Effector memory CD8-positive, alpha-beta T cell (primary cell): ENCODE measurements around the gene PCARE.

ENCODE experiments used
- ATAC-seq: fragments of 150-1000 bp; cut with Tn5 transposase; replicated peaks from 2 replicates; pipeline ENCODE4 v1.10.0; 2021; ENCODE audit warnings: mild to moderate bottlenecking, moderate library complexity
- DNase-seq, 3 experiments: peaks; one replicate each; pipeline ENCODE4 v3.0.0; 2021
- H3K27ac Mint-ChIP-seq, 2 donors: one replicate each; pipeline ENCODE4 v1.8.0; 2022; ENCODE audit warnings: mild to moderate bottlenecking in 2 of 2, mixed read lengths in 2 of 2, moderate library complexity in 2 of 2
- H3K27me3 Mint-ChIP-seq, 2 donors: one replicate each; pipeline ENCODE4 v1.8.0; 2022; ENCODE audit warnings: mixed read lengths in 2 of 2
- H3K36me3 Mint-ChIP-seq: one replicate; pipeline ENCODE4 v1.8.0; 2022; ENCODE audit warnings: mild to moderate bottlenecking, moderate library complexity, mixed read lengths; ENCODE audit not compliant: insufficient read depth
- H3K4me1 Mint-ChIP-seq, 2 donors: one replicate each; pipeline ENCODE4 v1.8.0; 2022; ENCODE audit warnings: low read depth in 2 of 2, mixed read lengths in 2 of 2
- H3K4me3 Mint-ChIP-seq, 2 donors: one replicate each; pipeline ENCODE4 v1.8.0; 2022; ENCODE audit warnings: mild to moderate bottlenecking in 2 of 2, mixed read lengths in 2 of 2, moderate library complexity in 2 of 2
- H3K9me3 Mint-ChIP-seq, 2 donors: one replicate each; pipeline ENCODE4 v1.8.0; 2022; ENCODE audit warnings: mixed read lengths in 2 of 2

Gene PCARE

DNA sequence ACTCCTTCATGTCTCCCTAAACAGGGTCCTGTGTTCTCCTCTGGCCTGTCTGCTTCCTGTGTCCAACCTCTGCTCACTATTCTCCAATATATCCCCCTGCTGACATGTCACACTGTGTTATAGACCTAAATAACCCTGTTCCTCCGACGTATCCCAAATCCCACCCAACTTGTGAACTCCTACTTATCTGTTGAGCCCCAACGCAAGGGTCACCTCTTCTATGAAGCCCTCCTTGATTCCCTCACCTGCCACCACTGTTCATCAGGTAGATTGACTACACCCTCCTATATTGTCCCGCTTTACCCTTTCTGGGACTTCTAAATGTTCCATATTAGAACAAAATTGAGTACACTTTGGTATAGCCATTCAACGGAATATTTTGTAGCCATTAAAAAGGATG is 42.1 kb downstream of the PCARE start:
- Mint-ChIP-seq H3K4me1 (peaks cover 28 to 34% of the 10 kb centered on the region in 2 donors), H3K9me3 (no peaks in the 10 kb centered on the region), H3K4me3 (no peak overlapping the region)

DNA sequence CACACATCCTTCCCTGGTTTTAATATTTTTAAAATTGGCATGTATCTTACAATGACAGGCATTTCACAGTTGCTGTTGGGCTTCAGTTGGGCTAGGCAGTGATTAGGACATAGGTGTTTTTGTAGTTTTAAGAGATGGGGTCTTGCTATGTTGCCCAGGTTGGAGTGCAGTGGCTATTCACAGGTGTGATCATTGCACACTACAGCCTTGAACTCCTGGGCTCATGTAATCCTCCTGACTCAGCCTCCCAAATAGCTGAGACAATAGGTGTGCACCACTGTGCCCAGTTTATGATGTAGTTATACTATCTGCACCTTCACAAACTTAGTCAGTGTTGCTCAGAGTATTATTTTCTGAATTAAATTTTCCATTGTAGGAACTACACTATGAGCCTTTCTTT is 43.3 kb downstream of the PCARE start:
- DNase-seq: no peak
- no peaks in the 10 kb centered on the region for H3K9me3 Mint-ChIP-seq
- no peak for ATAC-seq
- peak overlapping the region in 1 of 2 donors; percentile 67 for H3K27ac Mint-ChIP-seq
- H3K4me3 Mint-ChIP-seq: no peak overlapping the region
- H3K27me3 Mint-ChIP-seq: no peaks in the 10 kb centered on the region
- peaks cover 18% of the 10 kb centered on the region for H3K36me3 Mint-ChIP-seq
- H3K4me1 Mint-ChIP-seq: peaks cover 26 to 28% of the 10 kb centered on the region in 2 donors

More for the DNA sequence above, 42.1 kb downstream of the PCARE start:
- ATAC-seq (no peak), DNase-seq (no peak)
- Mint-ChIP-seq H3K27ac (peak overlapping the region in 1 of 2 donors; percentile 92), H3K36me3 (peaks cover 22% of the 10 kb centered on the region), H3K27me3 (no peaks in the 10 kb centered on the region)

DNA sequence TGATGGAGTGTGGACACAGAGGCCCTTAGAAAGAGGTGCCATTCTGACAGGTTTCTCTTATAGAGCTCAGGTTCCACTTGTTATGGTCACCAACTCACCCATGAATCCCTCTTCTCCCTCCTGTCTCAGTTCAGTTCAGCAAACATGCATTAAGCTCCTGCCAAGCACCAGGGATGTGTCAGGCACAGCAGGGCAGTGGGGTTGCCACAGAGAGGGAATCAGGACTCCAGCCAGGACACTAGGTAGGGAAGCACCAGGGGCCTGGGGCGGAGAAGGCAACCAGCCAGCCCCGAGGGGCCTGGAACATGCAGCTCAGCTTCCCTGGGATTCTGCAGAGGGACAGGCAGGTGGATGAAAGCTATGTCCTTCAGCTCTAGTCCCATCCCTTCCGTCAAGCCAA is 48.6 kb downstream of the PCARE start:
- peaks cover 10% of the 10 kb centered on the region for H3K36me3 Mint-ChIP-seq
- DNase-seq (no peak), ATAC-seq (no peak)
- H3K4me3 Mint-ChIP-seq: no peak overlapping the region
- H3K9me3 Mint-ChIP-seq: no peaks in the 10 kb centered on the region
- peak overlapping the region in 1 of 2 donors; percentile 77 for H3K27ac Mint-ChIP-seq
- peaks cover 8 to 9% of the 10 kb centered on the region in 2 donors for H3K4me1 Mint-ChIP-seq
- no peaks in the 10 kb centered on the region for H3K27me3 Mint-ChIP-seq

DNA sequence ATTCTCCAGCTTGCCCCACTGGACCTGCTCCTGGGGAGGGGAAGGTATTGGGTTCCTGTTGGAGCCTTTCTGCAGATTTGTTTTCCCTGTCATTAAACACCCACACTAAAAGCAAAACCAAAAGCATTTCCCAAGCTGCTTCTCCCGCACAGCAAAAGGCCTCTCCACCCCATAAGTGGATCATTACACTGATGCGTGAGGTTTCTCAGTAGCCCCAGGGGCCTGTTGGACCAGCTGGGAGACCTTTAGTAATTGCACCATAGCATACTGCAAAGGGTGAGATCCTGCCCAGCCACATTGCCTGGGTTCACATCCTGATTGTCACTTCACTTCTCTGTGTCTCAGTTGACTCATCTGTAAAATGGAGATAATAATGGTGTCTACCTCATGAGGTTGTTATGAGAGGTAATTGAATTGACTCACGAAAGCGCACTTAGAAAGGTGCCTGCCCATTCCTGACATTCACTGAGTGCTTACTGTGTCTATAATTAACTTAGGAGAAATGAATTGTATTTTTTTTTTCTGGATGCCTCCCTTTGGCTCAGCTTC is 49.4 kb downstream of the PCARE start:
- Mint-ChIP-seq H3K27me3 (no peaks in the 10 kb centered on the region), H3K9me3 (no peaks in the 10 kb centered on the region), H3K36me3 (peaks cover 10% of the 10 kb centered on the region), H3K4me1 (peaks cover 12 to 15% of the 10 kb centered on the region in 2 donors), H3K27ac (peak overlapping the region in 1 of 2 donors; percentile 26), H3K4me3 (no peak overlapping the region)
- ATAC-seq (no peak), DNase-seq (no peak)

DNA sequence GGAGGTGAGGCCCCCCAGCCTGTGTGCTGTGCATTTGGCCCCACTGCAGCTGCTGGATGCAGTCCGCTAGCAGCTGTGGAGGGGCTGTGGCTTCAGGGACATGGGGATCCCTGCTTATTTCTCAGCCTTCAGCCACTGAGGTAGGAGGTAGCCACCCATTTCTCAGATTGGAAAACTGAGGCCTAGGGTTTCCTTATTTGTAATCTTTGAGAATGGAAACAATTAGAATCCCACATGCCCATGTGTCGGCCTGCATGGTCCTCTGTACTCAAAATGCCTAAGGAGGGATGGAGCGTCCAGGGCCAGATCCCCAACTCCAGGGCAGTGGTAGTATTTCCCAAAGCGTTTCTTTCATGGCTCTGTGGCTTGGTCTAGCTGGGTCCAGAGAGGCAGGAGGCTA is 51.1 kb downstream of the PCARE start:
- Mint-ChIP-seq H3K9me3 (no peaks in the 10 kb centered on the region), H3K27me3 (no peaks in the 10 kb centered on the region), H3K4me3 (no peak overlapping the region), H3K4me1 (peaks cover 18 to 23% of the 10 kb centered on the region in 2 donors), H3K36me3 (peaks cover 5% of the 10 kb centered on the region), H3K27ac (peak overlapping the region in 1 of 2 donors; percentile 11)
- ATAC-seq (no peak), DNase-seq (no peak)

DNA sequence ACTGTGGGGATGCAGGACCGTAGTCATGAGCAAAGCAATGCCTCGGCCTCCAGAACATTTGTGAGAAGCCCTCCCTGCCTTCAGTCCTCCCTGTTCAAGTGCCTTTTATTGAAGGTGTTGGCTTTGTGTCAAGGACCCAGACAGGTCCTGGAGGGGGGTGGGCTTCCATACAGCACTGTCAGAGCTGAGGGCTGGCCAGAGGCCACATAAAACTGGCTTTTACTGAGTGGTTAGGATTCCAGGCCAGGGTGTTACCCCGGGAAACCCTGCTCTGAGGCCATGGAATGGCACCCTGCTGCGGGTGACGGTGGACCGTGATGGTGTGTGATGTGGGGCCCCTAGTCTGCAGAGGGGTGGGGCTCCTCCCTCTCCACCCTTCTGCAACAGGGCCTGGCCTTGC is 51.6 kb downstream of the PCARE start:
- H3K27me3 Mint-ChIP-seq: no peaks in the 10 kb centered on the region
- H3K9me3 Mint-ChIP-seq: no peaks in the 10 kb centered on the region
- peaks cover 21 to 28% of the 10 kb centered on the region in 2 donors for H3K4me1 Mint-ChIP-seq
- ATAC-seq (no peak), DNase-seq (no peak)
- H3K27ac Mint-ChIP-seq: no peak overlapping the region
- no peak overlapping the region for H3K4me3 Mint-ChIP-seq
- H3K36me3 Mint-ChIP-seq: peaks cover under 1% of the 10 kb centered on the region

DNA sequence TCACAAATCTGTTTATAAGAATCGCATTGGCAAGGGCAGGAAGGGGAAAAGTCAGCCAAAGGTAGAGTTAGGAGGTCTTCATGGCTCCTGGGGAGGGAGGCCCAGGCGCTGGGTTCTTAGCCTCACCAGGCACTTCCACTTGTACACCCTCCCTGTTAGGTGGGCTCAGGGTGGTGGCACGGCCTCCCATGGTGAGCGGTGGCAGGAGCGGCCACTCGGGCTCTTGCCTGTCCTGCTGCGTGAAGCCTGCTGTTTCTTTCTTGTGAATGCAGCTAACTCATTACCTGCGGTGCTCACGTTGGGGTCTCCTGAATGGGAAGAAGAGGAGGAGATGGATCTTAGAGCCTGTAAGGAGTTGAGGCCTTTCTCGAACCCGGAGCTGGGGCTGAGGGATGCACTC is 52.4 kb downstream of the PCARE start:
- no peak overlapping the region for H3K4me3 Mint-ChIP-seq
- DNase-seq (no peak), ATAC-seq (no peak)
- no peaks in the 10 kb centered on the region for H3K9me3 Mint-ChIP-seq
- peak overlapping the region; percentile 67 to 100 for H3K27ac Mint-ChIP-seq
- H3K36me3 Mint-ChIP-seq: no peaks in the 10 kb centered on the region
- H3K4me1 Mint-ChIP-seq: peaks cover 26 to 31% of the 10 kb centered on the region in 2 donors
- no peaks in the 10 kb centered on the region for H3K27me3 Mint-ChIP-seq

DNA sequence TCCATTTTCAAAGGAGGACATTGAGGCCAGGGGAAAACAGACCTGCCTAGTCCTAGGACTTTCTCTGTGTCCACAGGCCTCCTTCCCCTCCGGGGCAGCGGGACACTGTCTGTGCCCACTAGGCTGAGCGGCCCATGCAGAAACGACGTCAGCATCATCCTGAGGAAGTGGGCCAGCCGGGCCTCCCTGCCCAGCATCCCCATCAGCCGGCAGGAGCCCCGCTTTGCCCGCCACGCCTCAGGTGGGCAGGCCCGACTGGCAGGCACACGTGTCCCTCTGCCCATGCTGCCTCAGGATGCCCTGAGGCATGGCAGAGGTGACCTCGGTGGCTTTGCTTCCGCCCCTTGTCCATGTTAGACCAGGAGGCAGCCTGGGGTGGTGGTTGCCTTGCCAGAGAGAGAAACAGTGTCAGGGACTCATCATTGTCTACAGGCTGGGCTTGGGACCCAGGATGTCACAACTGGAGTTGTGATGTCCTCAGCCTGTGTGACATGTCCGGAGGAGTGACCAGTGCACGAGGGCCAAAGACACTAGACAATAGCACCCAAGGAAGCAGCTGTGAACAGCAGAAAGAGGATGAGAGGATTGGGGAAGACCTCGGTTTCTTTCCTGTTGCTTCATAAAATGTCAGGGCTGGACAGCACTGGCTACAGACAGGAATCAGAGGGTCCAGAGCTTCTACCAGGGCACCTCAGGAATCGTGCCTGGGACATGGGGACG is 56.4 kb downstream of the PCARE start:
- Mint-ChIP-seq H3K9me3 (no peaks in the 10 kb centered on the region), H3K27me3 (no peaks in the 10 kb centered on the region), H3K36me3 (peaks cover 15% of the 10 kb centered on the region), H3K4me3 (no peak overlapping the region), H3K27ac (peak overlapping the region; percentile 99 to 100), H3K4me1 (peaks cover 61 to 72% of the 10 kb centered on the region in 2 donors)
- DNase-seq (no peak), ATAC-seq (no peak)

DNA sequence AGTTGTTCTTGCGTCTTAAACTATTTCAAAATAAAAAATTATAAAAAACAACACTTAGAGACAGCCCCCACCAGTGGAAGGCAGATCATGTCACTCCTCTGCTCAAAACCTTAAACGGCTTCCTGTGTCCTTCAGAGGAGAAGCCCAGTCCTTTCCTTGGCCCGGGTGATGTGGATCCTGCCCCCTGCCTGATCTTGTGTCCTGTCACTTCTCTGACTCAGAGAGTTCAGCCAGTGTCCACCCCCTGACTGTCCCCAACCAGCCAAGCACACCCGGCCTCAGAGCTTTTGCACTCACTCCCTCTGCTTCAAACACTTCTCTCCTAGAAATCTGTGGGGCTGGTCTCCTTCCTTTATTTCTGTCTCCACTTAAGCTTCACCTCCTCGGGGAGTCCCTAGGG is 57.8 kb downstream of the PCARE start:
- Mint-ChIP-seq H3K27ac (peak overlapping the region; percentile 99 to 100), H3K27me3 (no peaks in the 10 kb centered on the region), H3K4me1 (peaks cover 67 to 78% of the 10 kb centered on the region in 2 donors), H3K9me3 (no peaks in the 10 kb centered on the region), H3K4me3 (peak overlapping the region; percentile 81 to 93), H3K36me3 (peaks cover 25% of the 10 kb centered on the region)
- DNase-seq (no peak), ATAC-seq (no peak)

DNA sequence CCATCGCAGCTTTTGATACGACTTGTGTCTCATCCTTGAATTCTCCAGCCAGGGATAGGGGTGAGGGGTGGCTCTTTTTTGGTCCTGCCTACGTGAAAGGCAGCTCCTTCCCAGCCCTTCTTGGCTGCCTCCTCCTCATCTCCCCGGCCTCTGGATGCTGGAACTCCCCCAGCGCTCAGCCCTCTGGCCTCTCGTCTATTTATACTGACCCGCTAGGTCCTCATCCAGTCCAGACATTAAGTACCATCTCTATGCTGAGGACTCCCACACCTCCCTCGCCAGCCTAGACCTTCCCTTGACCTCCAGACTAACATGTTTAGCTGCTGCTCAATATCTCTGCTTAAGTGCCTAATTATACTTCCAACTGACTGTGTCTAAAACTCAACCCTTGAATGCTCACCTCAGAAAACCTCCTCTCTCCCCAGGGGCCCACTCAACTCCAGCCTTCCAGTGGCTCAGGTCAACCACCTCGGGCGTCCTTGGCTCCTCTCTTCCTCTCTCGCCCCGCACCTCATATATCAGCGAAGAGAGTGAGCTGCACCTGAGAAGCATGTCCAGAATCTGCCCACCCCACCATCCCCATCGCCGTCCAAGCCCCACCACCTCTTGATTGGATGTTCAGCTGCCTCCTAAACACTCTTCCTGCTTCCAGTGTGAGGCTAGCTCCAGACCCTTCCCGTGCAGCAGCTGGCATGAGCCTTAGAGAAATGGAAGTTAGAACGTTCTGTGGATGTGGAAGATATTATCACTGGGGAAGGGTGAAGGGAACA is 58.4 kb downstream of the PCARE start:
- Mint-ChIP-seq H3K9me3 (no peaks in the 10 kb centered on the region), H3K27me3 (no peaks in the 10 kb centered on the region), H3K4me1 (peaks cover 71 to 80% of the 10 kb centered on the region in 2 donors), H3K4me3 (peak overlapping the region; percentile 81 to 93), H3K36me3 (peaks cover 31% of the 10 kb centered on the region), H3K27ac (peak overlapping the region; percentile 99 to 100)
- DNase-seq: no peak
- ATAC-seq: no peak

DNA sequence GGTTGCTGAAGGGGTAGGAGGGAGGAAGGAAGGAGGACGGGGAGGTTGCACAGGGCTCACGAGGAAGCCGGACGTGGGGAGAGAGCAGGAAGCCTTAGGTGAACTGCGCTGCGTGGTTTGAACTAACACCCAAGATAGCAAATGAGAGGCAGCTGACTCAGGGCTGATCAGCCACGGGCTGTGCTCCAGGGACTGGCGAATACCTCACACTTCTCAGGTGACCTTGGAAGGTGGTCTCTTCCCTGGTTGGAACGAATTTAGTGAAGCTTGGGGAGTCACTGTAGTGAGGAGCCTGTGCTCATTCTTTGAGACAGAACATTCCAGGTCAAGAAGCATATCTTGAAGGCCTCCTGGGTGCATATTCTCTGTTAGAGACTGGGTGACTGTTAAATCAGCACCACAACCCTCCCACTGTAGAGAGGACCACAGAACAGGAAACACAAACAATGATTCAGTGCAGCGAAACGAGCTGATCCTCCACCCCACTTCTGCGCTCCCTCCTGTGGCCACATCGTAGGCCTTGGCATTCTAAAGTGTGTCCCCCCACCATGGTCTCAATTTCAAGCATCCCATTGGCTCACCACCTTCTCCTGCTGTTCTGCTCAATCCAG is 59.4 kb downstream of the PCARE start:
- Mint-ChIP-seq H3K36me3 (peaks cover 36% of the 10 kb centered on the region), H3K4me3 (peak overlapping the region; percentile 81 to 93), H3K27ac (peak overlapping the region; percentile 99 to 100), H3K27me3 (no peaks in the 10 kb centered on the region), H3K9me3 (no peaks in the 10 kb centered on the region), H3K4me1 (peaks cover 74 to 83% of the 10 kb centered on the region in 2 donors)
- DNase-seq (peak; percentile 68 to 80 (median 73)), ATAC-seq (peak; percentile 52)

DNA sequence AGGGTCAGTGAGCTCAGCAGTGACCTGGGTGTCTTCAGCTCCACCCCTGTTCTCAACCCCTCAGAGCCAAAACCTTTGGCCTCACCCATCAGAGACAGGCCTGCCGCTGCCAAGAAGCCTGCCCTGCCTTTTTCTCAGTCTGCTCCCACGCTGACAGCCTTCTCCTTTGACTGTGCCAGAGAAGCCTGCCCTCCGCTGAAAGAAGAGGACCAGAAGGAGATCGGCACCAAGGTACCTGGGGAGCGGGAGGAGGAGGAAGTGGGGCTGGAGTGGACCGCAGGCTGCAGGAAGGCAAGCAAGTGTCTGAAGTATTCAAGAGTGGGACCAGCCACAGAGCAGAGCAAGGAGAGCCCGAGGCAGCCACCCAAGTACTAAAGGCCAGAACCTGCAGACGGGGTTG is 60.0 kb downstream of the PCARE start:
- no peaks in the 10 kb centered on the region for H3K27me3 Mint-ChIP-seq
- peaks cover 40% of the 10 kb centered on the region for H3K36me3 Mint-ChIP-seq
- peak overlapping the region; percentile 99 to 100 for H3K27ac Mint-ChIP-seq
- peaks cover 75 to 84% of the 10 kb centered on the region in 2 donors for H3K4me1 Mint-ChIP-seq
- no peak for DNase-seq
- no peak for ATAC-seq
- peak overlapping the region; percentile 81 to 93 for H3K4me3 Mint-ChIP-seq
- no peaks in the 10 kb centered on the region for H3K9me3 Mint-ChIP-seq

DNA sequence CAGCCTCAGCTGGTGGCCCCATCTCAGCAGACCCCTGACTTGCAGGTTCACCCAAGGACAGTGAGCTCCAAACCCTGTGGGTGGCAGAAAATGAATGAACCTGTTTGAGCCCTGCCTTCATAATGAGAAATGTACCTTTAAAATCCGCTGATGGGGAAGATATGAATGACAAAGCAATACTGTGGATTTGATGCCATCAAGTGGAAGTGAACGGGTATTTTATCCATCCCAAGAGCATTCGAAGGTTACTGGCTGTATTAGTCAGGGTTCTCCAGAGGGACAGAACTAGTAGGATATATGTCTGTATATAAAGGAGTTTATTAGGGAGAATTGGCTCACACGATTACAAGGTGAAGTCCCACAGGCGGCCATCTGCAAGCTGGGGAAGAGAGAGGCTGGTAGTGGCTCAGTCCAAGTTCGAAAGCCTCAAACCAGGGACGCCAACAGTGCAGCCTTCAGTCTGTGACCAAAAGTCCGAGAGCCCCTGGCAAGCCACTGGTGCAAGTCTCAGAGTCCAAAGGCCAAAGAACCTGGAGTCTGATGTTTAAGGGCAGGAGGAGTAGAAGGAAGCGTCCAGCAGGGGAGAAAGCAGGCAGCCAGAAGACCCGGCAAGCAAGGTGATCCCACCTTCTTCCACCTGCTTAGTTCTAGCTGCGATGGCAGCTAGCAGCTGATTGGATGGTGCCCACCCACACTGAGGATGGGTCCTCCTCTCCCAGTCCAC is 61.1 kb downstream of the PCARE start:
- peaks cover 40% of the 10 kb centered on the region for H3K36me3 Mint-ChIP-seq
- ATAC-seq: no peak
- H3K27ac Mint-ChIP-seq: peak overlapping the region; percentile 99 to 100
- H3K4me3 Mint-ChIP-seq: peak overlapping the region; percentile 81 to 93
- no peaks in the 10 kb centered on the region for H3K27me3 Mint-ChIP-seq
- no peaks in the 10 kb centered on the region for H3K9me3 Mint-ChIP-seq
- no peak for DNase-seq
- H3K4me1 Mint-ChIP-seq: peaks cover 82 to 91% of the 10 kb centered on the region in 2 donors
